Body of pancreas (tissue), 4 donors: ENCODE results near the gene HCRT. TPM values are rescaled to one million over a fixed set of nuclear protein-coding genes. Genes with fewer than 3 reads are reported as not detected.
A peak's percentile ranks its signal among the peaks of the same experiment; 100 is the strongest.
"Not testable (repeated sequence)": the region's sequence is repeated elsewhere in the genome, so short reads cannot be mapped to it uniquely, and the experiment has no call there.

Experiments
- ATAC-seq: fragments of 150-250 bp; one replicate; pipeline ENCODE4 v1.9.1; 2016
- DNase-seq, 4 donors: peaks; one replicate each; pipeline ENCODE4 v3.0.0-alpha.2; 2019
- H3K27ac ChIP-seq, 4 donors: fragments of 200-600 bp; sonication (generic); 1 replicate in 3 of 4; 2 replicates in 1 of 4; pipeline versions ENCODE4 v1.5.1 to v1.6.1; 2016 to 2019; ENCODE audit warnings: mild to moderate bottlenecking in 1 of 4, mixed read lengths in 1 of 4, moderate library complexity in 1 of 4
- H3K27me3 ChIP-seq, 2 donors: fragments of 200-600 bp; sonication (generic); one replicate each; pipeline ENCODE4 v1.6.0; 2016; ENCODE audit warnings: mild to moderate bottlenecking in 1 of 2
- H3K36me3 ChIP-seq, 2 donors: fragments of 200-600 bp; sonication (generic); replicated peaks in 1 of 2; 2 replicates each; pipeline ENCODE4 v1.5.1; 2016; ENCODE audit warnings: low read depth in 2 of 2; ENCODE audit not compliant: insufficient read depth in 1 of 2
- H3K4me1 ChIP-seq: fragments of 200-600 bp; sonication (generic); one replicate; pipeline ENCODE4 v1.6.0; 2016
- H3K4me3 ChIP-seq, 2 donors: fragments of 200-600 bp; sonication (generic); 1 replicate in 1 of 2; 2 replicates in 1 of 2; pipeline ENCODE4 v1.5.1; 2016 to 2019
- H3K9me3 ChIP-seq, 3 donors: fragments of 200-600 bp; sonication (generic); 1 replicate in 2 of 3; 2 replicates in 1 of 3; pipeline ENCODE4 v1.5.1; 2016
- POLR2A ChIP-seq, 3 donors: fragments of 450-650 bp; IDR thresholded peaks; one replicate each; pipeline ENCODE4 v1.6.1; 2016; ENCODE audit warnings: antibody characterized with exemption in 3 of 3, mild to moderate bottlenecking in 2 of 3
- WGBS, 2 donors: methylation state at CpG; one replicate each; pipeline ENCODE4 v1.1.5; 2017; 5-methylcytosine and 5-hydroxymethylcytosine counted together
- intact Hi-C: fragments of 100-400 bp; cut with DNase I; formaldehyde crosslinking; loops from one replicate; pipeline ENCODE4 v1.15.1; 2023
- total RNA-seq, 2 donors: library from RNA; depleted of rRNA; stranded (reverse); fragments of >200 nt; gene quantifications; one replicate each; pipeline ENCODE4 v1.1.0, GENCODE V29; 2016
- TF ChIP-seq, protein P1 (sequence below), 7 experiments: fragments of 450-650 bp in 4 of 7; fragments of 200-600 bp in 3 of 7; sonication (generic) in 3 of 7; IDR thresholded peaks; one replicate each; pipeline ENCODE4 v1.5.1; 2016 to 2019; ENCODE audit warnings: antibody characterized with exemption in 7 of 7

The HCRT gene
- total RNA-seq, 2 donors from 2014 or later: not detected

- no peak overlapping the region for H3K4me3 ChIP-seq
- WGBS, 2 donors: 77 to 100% methylated on average over 2 to 11 of the region's 11 CpGs
- no peaks in the 10 kb centered on the region for H3K27me3 ChIP-seq
- ATAC-seq: no peak
- H3K4me1 ChIP-seq: peaks cover 22% of the 10 kb centered on the region
- TF ChIP-seq, protein P1, sequence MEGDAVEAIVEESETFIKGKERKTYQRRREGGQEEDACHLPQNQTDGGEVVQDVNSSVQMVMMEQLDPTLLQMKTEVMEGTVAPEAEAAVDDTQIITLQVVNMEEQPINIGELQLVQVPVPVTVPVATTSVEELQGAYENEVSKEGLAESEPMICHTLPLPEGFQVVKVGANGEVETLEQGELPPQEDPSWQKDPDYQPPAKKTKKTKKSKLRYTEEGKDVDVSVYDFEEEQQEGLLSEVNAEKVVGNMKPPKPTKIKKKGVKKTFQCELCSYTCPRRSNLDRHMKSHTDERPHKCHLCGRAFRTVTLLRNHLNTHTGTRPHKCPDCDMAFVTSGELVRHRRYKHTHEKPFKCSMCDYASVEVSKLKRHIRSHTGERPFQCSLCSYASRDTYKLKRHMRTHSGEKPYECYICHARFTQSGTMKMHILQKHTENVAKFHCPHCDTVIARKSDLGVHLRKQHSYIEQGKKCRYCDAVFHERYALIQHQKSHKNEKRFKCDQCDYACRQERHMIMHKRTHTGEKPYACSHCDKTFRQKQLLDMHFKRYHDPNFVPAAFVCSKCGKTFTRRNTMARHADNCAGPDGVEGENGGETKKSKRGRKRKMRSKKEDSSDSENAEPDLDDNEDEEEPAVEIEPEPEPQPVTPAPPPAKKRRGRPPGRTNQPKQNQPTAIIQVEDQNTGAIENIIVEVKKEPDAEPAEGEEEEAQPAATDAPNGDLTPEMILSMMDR (IDR thresholded peaks at IDR 0.05): no peak
- no peak for TF ChIP-seq POLR2A (IDR thresholded peaks at IDR 0.05)
- no peak for DNase-seq
- no peaks in the 10 kb centered on the region for H3K36me3 ChIP-seq
- intact Hi-C loops: no loop called here
- H3K9me3 ChIP-seq: no peaks in the 10 kb centered on the region
- no peak overlapping the region for H3K27ac ChIP-seq
These were observed 4.4 kb upstream of the HCRT start for GRCh38 chr17:42189651-42189965.

GRCh38 chr17:42188749-42189650 lies 3.7 kb upstream of the HCRT start:
- peaks cover 26% of the 10 kb centered on the region for H3K4me1 ChIP-seq
- no peaks in the 10 kb centered on the region for H3K36me3 ChIP-seq
- H3K27ac ChIP-seq: no peak overlapping the region
- WGBS, 2 donors: 67 to 75% methylated on average over 10 to 19 of the region's 19 CpGs
- TF ChIP-seq POLR2A (IDR thresholded peaks at IDR 0.05): no peak
- TF ChIP-seq, protein P1 (IDR thresholded peaks at IDR 0.05): no peak
- peak in 1 of 4 donors; percentile 51 for DNase-seq
- ATAC-seq: no peak
- no peaks in the 10 kb centered on the region for H3K9me3 ChIP-seq
- no peak overlapping the region for H3K4me3 ChIP-seq
- intact Hi-C loops: no loop called here
- no peaks in the 10 kb centered on the region for H3K27me3 ChIP-seq

- Histone ChIP-seq H3K9me3 (no peaks in the 10 kb centered on the region), H3K4me1 (peaks cover 25% of the 10 kb centered on the region), H3K36me3 (no peaks in the 10 kb centered on the region), H3K27ac (no peak overlapping the region), H3K4me3 (no peak overlapping the region), H3K27me3 (no peaks in the 10 kb centered on the region)
- DNase-seq (no peak), ATAC-seq (no peak)
- WGBS, 2 donors: 64 to 70% methylated on average over 2 of the region's 2 CpGs
- no peak for TF ChIP-seq POLR2A (IDR thresholded peaks at IDR 0.05)
- TF ChIP-seq, protein P1 (IDR thresholded peaks at IDR 0.05): no peak
- intact Hi-C loops: no loop called here
These were observed 2.6 kb upstream of the HCRT start for GRCh38 chr17:42187833-42188232.

DNA sequence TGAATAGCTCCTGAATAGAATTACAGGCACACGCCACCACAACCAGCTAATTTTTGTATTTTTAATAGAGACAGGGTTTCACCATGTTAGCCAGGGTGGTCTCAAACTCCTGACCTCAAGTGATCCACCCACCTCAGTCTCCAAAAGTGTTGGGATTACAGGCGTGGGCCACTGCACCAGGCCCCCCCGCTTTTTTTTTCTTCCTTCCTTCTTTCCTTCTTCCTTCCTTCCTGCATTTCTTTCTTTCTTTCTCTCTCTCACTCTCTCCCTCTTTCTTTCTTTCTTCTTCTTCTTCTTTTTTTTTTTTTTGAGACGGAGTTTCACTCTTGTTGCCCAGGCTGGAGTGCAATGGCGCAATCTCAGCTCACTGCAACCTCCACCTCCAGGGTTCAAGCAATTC lies 939 bp upstream of the HCRT start:
- ATAC-seq, H3K9me3 ChIP-seq: not testable (repeated sequence)

DNA sequence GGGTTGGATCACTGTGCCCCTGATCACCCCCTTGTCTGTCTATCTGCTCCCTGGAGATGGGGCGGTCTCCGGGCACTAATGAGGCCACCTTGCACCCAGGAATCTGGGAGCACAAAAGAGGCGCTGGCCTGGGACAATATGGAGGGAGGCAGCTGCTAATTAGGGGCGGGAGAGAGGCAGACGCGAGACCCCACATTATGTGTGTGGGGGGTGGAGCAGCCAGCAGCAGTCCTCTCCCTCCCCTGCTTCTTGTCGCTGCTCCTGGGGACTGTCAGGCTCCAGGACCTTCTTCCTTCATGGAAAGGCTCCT lies 324 bp upstream of the HCRT start:
- Histone ChIP-seq H3K9me3 (no peaks in the 10 kb centered on the region), H3K27me3 (peaks cover 0 to 6% of the 10 kb centered on the region in 2 donors), H3K27ac (no peak overlapping the region), H3K36me3 (no peaks in the 10 kb centered on the region), H3K4me1 (peaks cover 29% of the 10 kb centered on the region), H3K4me3 (no peak overlapping the region)
- DNase-seq (no peak), ATAC-seq (no peak)
- intact Hi-C loops: no loop called here
- WGBS, 2 donors: 82 to 83% methylated on average over 7 of the region's 7 CpGs
- TF ChIP-seq, protein P1 (IDR thresholded peaks at IDR 0.05): no peak
- TF ChIP-seq POLR2A (IDR thresholded peaks at IDR 0.05): no peak

More for the DNA sequence above, 939 bp upstream of the HCRT start:
- intact Hi-C loops, H3K27ac ChIP-seq, H3K4me3 ChIP-seq, H3K36me3 ChIP-seq, H3K27me3 ChIP-seq, DNase-seq: not testable (repeated sequence)
- peaks cover 22% of the 10 kb centered on the region for H3K4me1 ChIP-seq
- 80 to 85% methylated on average over 5 of the region's 5 CpGs for WGBS, 2 donors
